ENCODE measurements around the gene RANBP6.

Gene RANBP6

DNA sequence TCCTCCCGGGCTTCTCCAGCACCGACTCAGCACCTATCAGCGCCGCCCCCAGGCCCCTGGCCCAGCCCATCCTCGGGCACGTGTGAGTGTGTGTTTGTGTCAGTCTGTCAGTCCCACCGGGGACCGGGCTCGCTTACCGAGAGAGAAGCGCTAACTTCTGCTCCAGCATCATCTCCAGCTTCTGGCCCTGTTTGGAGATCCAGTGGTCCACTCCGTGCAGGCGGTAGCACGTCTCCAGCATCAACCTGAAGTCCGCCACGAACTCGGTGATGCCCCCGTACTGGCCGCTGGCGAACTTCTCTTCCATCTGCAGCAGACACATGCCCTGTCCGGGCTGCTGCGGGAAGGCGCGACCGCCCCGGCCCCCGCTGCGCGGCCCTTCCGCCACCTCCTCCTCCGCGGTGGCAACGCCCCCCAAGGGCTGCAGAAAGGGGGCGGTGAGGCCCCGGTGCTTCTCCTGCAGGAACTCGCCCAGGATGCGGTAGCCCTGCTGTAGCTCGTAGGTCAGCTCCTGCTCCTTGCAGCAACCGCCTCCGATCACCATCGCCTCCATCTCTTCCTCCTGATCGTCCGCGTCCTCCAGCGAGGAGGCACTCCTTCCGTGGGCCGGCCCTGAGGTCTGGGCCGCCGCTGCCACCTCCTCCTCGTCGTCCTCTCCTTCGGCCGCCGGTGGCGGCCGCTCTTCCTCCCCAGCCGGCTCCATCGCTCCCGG is 8.2 kb downstream of the RANBP6 start:
- peak; percentile 85 to 93 for DNase-seq (ENCODE audit: low read depth in 2 of 2)

DNA sequence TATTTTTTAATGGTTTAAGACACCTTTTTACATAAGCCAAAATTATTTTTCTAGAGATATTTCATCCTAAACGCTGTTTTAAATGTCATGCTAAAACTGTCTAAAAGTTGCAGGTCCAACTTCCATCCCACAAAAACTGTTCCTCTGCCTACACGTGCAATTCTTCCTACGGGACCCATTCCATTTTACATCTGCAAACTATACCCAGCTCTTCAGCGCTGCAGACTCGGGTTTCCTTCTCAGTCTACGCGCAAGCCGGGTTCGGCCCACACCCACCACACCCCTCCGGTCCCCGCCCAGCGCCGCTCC is 8.7 kb downstream of the RANBP6 start:
- no peak for DNase-seq (ENCODE audit: low read depth in 2 of 2)

DNA sequence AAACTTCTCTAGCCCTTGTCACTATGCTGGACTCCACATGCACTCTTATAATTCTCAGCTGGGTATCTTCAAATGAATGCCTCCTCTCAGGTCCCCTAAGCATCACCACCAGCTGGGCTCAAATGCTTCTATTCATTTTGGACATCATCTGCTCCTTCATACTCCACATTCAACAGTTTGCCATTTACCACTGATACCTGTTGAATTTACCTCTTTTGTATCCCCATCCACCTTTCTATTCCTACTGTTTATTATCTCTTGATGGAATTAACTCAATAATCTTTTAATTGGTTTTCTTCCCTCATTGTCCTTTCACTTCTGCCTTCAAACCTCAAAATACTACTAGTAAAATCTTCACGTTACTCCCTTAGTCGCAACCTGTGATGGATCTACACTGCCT is 14.5 kb downstream of the RANBP6 start:
- DNase-seq (ENCODE audit: low read depth in 2 of 2): no peak

DNA sequence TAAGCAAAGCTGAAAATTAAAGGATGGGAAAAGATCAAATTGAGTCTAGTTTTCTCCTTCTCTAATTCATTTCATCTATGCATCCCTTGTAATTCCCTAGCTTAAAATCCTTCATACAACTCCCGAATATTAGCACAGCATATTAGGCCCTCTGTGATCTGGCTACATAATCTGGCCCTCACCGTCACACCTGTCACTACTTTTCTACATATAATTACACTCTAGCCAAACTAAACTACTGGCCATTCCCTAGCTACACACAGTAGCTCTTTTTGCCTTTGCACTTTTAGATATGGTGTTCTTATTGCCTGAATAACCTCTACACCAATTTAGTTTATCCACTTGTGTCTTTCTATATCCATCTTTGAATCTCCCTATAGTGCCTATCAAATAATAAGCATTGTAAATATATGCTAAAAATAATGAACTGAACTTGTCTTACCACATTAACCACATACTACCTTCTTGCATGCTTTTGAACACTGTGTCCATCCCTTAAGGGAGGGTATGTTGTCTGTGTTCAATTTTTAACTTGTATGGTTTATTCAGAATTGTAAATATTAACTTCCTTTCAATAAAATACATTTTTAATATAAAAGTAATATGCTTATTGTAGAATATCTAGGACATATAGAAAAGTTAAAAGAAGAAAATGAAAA is 15.9 kb downstream of the RANBP6 start:
- DNase-seq (ENCODE audit: low read depth in 2 of 2): no peak

DNA sequence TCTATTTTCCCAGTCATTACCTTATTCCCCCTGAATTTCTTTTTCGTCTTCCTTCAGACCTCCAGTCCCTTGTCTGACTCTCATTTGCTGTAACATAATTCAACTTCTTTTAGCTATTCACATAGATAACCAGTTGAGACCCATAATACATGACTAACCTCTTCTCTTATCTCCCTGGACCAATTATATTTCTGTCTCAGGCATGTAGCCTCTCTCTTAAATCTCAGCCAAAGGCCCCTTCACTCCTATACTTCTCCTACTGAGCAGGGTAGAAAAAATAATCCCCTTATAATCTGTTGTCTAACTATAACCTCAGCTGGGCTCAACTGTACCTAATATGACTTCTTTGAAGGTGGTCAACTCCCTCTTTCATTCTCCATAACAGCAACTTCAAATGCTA is 20.9 kb downstream of the RANBP6 start:
- DNase-seq (ENCODE audit: low read depth in 2 of 2): no peak

DNA sequence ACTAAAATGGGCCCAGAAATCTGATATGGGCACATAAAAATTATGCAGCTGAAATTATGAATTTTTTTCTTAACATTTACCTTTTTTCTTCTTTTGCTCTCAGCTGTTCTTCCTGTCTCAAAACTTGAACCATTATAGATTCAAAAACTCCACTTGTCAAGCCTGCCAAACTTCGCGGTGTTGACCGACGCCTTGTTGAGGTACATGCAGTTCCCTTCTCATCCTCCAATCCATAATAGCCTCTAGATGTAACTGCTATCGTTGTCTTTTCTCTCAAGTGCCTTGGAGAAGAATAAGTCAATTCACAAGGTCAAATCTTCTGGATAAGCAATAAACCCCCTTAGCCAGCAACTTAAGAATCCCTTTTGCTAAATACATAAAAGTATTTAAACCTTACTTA is 27.2 kb downstream of the RANBP6 start:
- DNase-seq (ENCODE audit: low read depth in 2 of 2): no peak

DNA sequence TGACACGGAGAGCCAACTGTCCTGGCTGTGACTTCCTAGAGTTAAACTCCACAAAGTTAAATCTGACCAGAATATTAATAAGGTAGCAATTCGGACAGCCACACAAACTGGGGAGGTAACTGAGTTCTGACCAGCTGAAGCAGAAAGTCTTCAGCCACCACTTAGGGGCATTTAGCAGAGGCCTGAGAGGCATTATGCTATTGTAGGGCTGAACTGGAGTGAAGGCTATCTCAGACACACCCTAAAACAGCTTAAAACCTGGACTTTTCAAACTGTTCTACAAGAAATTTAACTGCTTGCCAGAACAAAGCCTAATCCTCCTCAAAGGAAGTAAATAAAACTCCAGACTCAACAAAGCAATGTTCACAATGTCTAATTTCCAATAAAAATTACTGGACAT is 32.4 kb downstream of the RANBP6 start:
- DNase-seq (ENCODE audit: low read depth in 2 of 2): no peak

DNA sequence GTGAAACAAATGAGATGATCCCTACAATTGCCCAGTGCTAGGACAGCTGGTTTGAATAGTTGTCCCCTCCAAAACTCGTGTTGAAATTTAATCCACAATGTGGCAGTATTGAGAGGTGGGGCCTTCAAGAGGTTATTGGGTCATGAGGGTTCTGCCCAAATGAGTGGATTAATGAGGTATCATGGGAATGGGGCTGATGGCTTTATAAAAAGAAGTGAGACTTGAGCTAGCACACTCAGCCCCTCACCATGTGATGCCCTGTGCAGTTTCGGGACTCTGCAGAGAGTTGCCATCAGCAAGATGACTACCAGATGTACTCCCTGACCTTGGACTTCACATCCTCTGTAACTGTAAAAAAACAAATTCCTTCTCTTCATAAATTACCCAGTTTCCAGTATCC is 33.1 kb downstream of the RANBP6 start:
- no peak for DNase-seq (ENCODE audit: low read depth in 2 of 2)

DNA sequence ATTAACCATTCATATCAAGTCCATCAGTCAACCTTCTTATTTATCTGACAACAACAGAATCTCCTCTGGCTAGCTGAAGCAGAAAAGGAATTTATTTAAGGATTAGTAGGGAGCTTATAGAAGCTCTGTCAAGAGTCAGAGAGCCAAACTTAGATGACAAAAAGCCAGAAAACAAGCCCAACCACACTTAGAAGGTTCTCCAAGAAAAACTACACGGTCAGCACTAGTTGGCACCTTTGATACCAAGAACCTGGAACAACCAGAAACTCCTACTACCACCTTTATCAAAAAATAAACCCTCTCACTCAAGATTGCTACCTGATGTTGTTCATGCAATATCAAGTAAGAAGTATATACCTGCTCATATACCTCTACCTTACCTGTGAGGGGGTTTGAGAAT is 36.9 kb downstream of the RANBP6 start:
- DNase-seq (ENCODE audit: low read depth in 2 of 2): no peak

DNA sequence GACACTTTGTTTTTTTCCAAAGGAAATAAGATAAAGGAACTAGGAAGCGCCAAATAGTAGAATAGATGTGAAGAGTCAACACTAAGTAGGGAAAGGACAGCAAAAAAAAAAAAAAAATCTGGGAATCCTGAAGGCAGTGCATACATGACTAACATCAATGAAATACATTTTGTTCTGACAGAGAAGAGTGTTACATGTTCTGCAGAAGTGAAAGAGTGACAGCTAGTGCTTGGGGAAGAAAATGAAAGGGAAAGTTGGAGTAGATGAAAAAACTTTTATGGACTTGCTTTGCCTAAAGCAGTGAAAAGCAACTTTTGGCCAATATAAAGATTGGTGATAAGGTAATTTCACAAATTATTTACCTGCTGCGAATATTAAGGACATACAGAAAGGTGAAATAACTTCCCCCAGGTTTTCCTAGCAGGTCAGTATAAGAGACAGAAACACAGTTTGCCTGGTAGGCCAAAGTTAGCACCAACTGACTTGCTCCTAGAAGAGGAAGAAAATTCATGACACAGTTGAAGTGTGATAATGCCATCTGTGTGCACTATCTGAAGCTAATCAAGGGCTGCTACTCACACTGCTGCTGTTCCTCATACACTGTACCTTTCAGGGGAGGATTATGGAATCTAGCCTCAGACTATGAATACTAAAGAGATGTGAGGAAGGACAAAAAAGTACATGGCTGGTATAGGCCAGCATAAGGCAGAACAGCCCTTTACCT is 38.6 kb downstream of the RANBP6 start:
- DNase-seq (ENCODE audit: low read depth in 2 of 2): no peak

DNA sequence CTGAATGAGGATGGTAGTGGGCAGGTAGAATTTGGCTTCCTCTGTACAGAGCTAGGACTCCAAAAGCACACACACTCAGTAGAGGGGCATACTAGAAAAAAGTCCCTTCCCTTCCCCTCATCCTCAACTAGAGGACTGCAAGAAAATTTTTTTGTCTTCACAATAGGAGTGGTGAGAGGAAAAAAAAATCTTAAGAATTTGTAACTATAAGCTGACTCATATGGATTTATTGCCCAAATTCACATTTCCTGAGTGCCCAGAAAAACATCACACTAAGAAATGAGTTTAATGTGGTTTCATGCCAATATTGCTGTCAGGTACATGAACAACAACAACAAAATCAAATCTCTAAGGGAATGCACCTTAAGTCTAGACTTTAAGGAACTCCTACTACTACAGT is 43.7 kb downstream of the RANBP6 start:
- no peak for DNase-seq (ENCODE audit: low read depth in 2 of 2)
